Medulla oblongata (tissue), 1 donor: ENCODE data around the gene IQCB1.
"Not testable (repeated sequence)": the region's sequence is repeated elsewhere in the genome, so short reads cannot be mapped to it uniquely, and the experiment has no call there.

Experiments used
- DNase-seq: peaks from one replicate; pipeline ENCODE4 v3.0.0-alpha.2; 2015; ENCODE audit errors: extremely low spot score

Gene IQCB1, protein sequence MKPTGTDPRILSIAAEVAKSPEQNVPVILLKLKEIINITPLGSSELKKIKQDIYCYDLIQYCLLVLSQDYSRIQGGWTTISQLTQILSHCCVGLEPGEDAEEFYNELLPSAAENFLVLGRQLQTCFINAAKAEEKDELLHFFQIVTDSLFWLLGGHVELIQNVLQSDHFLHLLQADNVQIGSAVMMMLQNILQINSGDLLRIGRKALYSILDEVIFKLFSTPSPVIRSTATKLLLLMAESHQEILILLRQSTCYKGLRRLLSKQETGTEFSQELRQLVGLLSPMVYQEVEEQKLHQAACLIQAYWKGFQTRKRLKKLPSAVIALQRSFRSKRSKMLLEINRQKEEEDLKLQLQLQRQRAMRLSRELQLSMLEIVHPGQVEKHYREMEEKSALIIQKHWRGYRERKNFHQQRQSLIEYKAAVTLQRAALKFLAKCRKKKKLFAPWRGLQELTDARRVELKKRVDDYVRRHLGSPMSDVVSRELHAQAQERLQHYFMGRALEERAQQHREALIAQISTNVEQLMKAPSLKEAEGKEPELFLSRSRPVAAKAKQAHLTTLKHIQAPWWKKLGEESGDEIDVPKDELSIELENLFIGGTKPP

DNA sequence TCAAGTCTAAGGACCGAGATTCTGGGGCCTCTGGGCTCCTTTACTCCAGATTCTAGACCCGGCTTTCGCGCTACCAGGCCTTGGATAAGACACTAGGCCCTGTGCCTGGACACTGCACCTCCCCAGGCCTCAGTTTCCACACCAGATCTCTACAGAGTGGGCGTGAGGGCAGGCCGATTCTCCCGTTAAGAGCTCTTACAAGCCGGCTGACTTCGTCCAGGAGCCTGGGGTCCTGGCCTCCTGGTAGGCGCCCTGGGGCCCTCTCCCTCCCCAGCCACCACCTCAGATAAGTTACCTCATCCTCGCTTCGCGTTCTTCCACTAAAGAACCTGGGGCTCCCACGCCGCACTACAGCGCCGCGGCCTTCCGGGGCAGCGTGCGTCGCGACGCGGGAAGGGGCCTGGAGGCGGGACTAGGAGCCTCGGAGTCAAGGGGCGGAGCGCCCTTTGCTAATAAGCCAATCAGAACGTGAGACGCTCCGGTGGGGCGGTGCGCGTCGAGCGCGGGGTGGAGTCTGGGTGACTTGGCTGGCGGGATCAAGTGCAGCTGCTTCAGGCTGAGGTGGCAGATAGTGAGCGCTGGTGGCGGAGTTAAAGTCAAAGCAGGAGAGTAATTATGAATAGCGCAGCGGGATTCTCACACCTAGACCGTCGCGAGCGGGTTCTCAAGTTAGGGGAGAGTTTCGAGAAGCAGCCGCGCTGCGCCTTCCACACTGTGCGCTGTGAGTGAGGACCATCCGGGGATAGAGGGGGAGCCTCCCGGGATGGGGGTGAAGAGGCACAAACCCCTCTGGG is at the start of gene IQCB1, which contains the start of gene EAF2:
TSS of gene IQCB1 (minus strand) at position 390 of the 794 bp plus-strand sequence. CDS start 6,100 bp downstream, outside the sequence.
TSS of gene EAF2 (plus strand) at position 539 of the 794 bp plus-strand sequence. CDS start at position 616, 77 bp downstream.
- peak; percentile 99 for DNase-seq

DNA sequence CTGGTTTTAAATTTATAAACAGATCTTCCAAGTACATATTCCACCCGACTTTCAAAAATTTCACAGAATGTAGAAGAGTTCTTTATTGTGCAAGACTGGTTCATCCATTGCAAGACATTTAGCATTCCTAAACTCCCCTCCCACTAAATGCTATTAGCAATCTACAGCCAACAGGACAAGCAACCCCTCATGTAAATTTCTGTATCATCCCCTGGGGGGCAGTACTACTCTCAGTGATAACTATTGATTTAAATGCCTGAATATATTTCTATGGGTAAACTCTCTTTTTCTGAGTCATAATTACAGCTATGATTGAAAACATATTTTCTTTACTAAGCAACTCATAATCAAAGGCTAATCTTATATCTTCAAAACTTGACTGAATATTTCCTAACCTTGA is 48.6 kb upstream of the IQCB1 start:
- peak; percentile 25 for DNase-seq

DNA sequence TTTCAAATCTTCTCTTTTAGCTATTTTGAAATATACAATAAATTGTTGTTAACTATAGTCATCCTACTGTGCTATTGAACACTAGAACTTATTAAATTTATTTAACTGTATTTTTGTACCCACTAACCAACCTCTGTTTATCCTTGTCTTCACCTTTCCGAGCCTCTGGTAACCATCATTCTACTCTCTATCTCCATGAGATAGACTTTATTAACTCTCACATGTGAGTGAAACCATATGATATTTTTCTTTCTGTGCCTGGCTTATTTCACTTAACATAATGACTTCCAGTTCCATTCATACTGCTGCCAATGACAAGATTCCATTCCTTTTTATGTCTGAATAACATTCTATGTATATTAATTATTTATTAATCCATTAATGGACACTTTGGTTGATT is 43.6 kb upstream of the IQCB1 start:
- no peak for DNase-seq

DNA sequence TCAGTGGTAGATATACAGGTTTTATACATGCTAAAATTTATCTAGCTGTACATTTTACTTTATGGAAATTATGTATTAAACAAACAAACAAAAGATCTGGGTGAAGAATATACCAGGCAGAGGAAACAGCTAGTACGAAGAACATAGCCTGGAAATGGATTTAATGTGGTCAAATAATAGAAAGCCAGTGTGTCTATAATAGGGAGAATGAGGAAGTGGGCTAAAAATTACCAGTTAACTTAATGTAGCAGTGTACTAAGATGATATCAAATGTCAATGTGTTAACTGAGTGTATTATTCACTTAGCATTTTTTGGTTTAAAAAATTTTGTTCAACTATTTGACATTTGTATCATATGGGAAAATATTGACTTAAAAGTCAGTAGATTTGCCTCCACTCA is 36.6 kb upstream of the IQCB1 start:
- no peak for DNase-seq

DNA sequence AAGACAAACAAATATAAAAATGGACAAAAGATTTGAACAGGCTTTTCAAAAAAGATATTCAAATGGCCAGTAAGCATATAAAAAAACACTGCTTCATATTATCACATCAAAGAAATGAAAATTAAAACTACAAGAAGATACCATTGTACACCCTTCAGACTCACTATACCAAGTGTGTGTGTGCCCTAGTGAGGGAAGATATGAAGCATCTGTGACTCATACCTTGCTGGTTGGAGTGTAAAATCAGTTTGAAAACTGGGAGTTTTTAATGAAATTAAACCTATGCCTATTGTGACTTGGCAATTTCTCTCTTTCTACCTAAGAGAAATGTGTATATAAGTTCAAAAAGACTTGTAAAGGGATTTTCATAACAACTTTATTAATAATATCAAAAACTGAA is 35.9 kb upstream of the IQCB1 start:
- DNase-seq, result no peak

DNA sequence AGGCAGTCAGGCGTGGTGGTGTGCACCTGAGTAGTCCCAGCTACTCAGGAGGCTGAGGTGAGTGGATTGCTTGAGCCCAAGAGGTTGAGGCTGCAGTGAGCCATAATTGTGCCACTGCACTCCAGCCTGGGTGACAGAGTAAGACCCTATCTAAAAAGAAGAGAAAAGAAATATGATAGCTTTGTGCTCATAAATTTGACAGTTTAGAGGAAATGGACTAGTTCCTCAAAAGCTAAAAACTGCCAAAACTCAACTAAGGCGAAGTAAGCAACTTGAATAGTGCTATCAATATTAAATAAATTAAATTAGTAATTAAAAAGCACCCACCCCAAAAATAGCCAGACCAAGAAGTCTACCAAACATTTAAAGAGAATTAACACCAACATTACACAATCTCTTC is 34.9 kb upstream of the IQCB1 start:
- DNase-seq, result no peak

DNA sequence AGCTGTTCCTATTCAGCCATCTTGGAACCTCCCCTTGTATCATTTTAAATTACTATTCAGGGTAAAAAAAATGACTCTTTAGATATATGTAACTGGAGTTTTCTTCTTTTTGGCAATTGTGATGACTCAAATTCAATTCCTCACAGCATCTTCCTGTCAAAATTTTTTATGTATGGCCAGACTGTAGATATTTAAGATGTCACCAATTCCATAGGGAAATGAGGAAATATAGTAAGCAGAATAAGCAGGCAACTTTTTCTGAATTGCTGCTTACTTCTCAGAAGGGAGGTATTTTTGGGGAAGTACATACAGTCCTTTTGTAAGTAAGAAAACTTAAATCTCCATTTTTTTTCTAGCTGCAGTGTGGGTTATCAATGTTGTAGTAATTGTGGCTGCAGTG is 28.9 kb upstream of the IQCB1 start:
- no peak for DNase-seq

DNA sequence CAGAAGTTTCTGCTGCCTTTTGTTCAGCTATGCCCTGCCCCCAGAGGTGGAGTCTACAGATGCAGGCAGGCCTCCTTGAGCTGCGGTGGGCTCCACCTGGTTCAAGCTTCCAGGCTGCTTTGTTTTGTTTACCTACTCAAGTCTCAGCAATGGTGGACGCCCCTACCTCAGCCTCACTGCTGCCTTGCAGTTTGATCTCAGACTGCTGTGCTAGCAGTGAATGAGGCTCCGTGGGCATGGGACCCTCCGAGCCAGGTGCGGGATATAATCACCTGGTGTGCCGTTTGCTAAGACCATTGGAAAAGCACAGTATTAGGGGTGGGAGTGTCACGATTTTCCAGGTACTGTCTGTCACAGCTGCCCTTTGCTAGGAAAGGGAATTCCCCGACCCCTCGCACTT is 28.4 kb upstream of the IQCB1 start:
- DNase-seq, result not testable (repeated sequence)

DNA sequence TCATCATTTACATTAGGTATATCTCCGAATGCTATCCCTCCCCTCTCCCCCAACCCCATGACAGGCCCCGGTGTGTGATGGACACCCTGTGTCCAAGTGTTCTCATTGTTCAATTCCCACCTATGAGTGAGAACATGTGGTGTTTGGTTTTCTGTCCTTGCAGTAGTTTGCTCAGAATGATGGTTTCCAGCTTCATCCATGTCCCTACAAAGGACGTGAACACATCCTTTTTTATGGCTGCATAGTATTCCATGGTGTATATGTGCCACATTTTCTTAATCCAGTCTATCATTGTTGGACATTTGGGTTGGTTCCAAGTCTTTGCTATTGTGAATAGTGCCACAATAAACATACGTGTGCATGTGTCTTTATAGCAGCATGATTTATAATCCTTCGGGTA is 22.9 kb upstream of the IQCB1 start:
- not testable (repeated sequence) for DNase-seq

DNA sequence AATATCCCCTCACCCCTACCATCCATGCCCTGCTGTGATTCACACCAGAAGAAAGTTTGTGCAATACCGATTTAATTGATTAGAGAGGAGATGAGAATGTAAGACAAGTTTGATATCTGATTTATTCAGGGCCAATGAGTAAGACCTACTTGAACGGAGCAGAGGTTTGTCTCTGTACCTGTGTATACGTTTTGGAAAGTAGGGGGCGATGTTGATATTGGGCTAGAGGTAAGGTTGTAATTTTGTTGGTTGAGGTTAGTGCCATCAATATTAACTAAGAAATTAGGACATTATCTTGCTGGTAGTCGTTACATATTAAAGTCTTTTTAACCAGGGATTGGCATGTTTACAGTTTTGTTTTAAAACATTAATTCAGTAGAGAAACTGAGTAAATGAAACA is 20.7 kb upstream of the IQCB1 start:
- no peak for DNase-seq

DNA sequence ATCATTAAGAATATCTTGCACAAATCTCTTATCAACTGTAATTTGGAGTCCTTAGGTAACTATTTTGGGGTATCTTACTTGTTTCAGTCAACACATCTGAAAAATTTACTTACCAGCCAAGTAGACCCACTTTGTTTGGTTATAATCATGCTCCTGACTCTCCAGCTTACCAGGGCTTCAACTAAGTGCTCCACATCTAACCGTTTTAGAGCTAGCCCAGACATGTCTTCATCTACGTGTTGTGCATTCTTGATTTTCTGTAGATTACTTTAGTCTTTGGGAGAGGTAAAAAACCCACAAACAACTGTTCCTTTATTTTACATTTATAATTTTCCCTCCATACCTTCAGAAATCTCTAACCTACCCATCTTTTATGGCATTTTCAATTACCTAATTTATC is 17.4 kb upstream of the IQCB1 start:
- DNase-seq, result no peak

DNA sequence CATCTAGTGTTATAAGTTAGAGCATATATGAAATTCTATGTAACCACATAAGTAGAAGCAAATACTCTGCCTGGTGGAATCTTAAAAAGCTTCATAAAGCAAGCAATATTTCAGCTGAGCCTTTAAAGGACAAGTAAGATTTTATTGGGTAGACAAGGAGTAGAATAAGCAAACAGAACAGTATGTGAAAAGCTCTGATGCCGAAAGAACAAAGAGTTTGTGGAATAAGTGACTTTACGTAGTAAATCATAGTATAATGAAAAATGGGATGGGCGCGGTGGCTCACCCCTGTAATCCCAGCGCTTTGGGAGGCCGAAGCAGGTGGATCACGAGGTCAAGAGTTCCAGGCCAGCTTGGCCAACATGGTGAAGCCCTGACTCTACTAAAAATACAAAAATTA is 10.0 kb upstream of the IQCB1 start:
- DNase-seq, result no peak

DNA sequence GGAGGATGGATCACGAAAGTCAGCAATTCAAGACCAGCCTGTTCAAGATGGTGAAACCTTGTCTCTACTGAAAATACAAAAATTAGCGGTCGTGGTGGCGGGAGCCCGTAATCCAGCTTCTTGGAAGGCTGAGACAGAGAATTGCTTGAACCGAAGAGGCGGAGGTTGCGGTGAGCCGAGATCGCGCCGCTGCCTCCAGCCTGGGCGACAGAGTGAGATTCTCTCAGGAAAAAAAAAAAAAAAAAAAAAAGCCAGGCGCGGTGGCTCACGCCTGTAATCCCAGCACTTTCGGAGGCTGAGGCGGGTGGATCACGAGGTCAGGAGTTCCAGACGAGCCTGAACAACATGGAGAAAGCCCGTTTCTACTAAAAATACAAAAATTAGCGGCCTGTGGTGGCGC is 5.1 kb upstream of the IQCB1 start:
- DNase-seq, result no peak

DNA sequence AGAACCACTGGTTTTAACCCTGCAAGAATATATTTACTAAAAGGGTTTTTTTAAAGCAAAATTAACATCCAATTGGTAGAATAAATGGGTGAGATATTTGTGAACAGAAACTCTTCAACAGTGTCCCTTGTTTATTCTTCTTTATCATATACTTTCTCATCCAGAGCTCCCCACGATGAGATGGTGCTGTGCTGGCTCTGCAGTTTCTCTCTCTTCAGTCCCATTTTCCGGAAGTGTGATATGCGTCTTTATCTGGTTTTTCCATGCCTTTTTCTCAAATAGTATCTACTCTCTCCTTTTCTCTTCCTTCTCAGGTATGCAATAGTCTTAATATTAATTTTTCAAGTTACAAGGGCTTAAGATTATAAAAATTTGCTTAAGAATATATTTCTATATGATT is 1.6 kb upstream of the IQCB1 start:
- no peak for DNase-seq

DNA sequence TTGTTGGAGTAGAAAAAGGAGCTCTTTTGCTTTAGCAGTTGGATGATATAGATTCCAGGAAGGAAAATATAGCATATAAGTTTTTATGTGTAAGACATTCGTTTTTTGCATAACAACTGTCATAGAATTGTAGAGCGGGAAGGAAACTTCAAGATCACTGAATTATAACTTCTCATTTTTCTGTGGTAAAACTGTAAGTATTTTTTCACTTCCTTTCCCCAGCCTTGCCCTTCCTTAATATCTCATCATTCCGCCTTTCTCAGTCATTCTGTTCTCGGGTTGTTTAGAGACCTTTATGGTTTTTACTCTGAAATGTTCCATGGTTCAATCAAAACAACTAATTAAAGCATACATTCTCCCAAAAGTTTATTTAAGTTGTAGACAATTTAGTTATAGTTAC is 1.2 kb upstream of the IQCB1 start:
- no peak for DNase-seq

DNA sequence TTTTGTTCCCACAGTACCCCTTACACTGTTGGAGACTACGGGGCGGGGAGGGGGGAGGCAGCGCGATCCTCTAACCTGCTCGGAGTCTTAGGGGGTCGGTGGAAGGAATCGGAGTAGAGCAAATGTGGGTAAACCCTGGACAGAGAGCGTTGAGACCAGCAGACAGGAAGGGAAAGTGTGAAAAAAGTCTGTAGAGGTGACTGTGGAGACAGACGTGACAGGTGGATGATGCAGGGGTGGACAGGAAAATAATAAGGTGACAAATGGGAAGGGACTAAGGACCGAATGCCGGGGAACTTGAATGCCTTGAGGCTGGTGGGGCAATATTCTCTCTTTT is 573 bp upstream of the IQCB1 start:
- peak; percentile 28 for DNase-seq

DNA sequence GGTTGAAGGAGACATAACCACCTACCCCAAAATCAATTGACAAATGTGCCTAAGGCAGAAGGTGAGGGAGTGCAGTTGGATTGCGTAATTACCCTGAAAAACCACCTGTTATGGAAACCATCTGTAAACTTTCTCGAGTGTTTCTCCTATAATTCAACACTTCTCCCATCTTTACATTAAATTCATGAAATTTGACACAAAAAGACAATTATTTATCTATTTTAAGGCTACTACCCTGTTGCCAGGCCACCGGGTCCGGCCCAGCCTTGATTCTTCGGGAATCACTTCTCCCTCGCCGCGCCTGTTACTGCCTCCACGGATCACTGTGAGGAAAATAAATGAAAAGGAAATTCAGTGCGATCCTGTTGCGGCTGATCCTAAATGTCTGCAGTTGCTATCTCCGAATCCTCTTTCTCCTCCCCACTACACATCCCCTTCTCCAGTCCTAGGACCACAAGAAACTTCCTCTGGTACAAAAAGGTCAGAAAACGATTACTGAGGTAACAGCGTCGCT is 646 bp downstream of the IQCB1 start:
- no peak for DNase-seq

DNA sequence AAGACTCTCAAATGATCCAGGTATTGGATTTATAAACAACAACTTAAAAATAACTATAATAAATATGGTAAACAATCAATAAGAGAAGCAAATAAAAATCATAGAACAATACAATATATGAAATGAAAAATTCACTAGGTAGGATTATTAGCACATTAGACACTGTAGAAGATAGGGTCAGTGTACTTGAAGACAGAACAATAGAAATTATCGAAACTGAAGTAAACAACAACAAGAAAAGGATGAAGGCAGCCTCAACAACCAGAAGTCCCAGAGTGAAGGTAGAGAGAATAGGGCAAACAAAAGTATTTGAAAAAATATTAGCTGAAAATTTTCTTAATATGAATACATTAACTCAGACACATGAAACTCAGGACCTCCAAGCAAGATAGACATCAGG is 11.9 kb downstream of the IQCB1 start:
- no peak for DNase-seq

DNA sequence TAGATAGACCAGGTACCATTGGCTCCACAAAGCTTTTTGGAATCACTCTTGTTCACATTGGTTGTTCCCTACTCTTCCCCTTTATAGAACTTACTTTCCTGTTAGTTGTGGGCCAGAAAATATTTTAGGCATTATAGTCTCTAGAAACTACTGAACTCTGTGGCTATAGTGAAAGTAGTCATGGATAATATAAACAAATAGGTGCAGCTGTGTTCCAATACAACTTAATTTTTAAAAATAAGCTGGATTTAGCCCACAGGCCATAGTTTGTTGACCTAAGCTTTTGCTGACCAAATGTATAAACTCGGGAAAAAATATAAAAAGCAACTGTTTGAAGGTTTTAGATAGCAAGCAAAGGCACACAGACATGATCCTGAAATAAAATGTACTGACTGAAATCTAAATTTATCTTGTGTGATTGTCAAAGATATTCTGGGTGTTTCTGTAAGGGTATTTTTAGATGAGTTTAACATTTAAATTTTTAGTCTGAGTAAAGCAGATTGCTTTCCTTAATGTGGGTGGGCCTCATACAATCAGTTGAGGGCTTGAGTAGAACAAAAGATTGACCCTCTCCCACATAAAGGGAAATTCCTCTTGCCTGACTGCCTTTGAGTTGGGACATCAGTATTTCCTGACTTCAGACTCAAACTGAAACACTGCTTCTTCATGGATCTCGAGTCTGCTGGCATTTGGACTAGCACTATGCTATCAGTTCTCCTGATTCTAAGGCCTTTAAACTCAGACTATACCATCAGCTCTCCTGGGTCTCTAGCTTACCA is 13.2 kb downstream of the IQCB1 start:
- no peak for DNase-seq

DNA sequence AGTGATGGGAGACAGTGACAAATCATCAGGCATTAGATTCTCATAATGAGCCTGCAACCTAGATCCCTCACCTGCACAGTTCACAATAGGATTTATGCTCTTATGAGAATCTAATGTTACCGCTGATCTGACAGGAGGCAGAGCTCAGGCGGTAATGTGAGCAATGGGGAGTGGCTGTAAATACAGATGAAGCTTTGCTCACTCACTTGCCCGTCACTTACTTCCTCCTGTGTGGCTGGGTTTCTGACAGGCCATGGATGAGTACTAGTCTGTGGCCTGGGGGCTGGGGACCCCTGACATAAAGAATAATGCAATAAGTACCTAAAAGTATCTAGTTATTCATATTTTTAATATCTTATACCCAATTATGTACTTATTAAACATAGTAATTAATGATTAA is 15.6 kb downstream of the IQCB1 start:
- DNase-seq, result no peak

DNA sequence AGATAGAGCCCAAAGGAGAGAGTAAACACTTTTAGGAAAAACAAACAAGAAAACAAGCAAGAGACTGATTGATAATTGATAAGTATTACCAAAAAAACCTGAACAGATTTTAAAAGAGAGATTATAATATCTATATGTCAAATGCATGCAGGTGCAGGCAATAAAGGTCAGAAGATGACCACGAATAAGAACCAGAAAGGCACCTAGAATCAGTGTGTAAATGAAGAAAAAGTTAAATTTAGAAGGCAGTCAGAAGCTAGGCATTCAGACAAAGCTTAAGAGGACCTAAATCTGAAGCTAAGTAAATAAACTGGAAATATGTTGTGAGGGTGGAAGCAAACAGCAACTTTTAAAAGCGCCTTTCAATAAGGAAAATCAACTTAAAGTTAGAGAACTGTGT is 16.3 kb downstream of the IQCB1 start:
- no peak for DNase-seq

DNA sequence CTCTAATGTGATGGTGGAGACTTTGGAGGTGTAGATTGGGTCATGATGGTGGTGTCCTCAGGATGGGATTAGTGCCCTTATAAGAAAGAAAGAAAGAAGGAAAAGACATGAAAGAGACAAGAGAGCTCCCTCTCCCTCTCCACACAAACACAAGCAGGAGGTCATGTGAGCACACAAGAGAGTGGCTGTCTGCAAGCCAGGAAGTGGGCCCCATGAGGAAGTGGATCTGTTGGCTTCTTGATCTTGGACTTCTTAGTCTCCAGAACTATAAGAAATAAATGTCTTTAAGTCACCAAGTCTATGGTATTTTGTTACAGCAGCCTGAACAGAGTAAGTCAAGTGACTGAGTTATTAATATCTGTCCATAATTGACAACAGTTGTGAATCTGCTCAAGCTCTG is 17.1 kb downstream of the IQCB1 start:
- no peak for DNase-seq
